Anterior cingulate cortex (tissue), 58 donors: ENCODE results near the gene BBIP1.
A peak's percentile ranks its signal among the peaks of the same experiment; 100 is the strongest.

Experiments
- DNase-seq, 58 donors: peaks; one replicate each; lab custom pipeline; 2025; lab: John Stamatoyannopoulos, UW

The BBIP1 gene

DNA sequence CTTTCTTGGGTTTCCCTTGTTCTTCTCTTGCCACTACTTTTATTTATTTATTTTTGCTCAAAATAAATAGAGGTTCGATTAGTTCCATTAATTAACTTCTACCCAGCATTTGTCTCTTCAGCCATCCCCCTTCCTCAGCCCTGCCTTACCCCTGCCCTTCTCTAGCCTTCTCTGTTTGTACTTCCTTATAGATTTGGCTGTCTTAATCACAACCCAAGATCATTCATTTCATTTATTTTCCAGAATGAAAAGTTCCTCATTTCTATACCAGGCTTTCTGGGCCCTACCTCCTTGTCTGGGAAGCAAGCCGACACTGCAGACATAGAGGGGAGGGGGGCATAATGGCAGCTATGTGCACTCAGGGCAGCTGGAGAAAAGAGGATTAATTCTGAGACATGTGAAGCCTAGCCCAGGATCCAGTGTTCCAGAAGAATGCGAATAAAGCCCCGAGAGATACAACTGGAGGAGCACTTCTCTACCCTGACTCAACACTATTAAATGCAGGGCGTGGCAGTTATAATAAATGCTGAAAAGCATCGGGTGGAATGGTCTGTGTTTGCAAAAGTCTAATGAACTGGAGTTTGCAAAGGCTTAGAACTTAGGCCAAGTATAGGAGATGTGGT is 53.7 kb downstream of the BBIP1 start:
- no peak for DNase-seq

DNA sequence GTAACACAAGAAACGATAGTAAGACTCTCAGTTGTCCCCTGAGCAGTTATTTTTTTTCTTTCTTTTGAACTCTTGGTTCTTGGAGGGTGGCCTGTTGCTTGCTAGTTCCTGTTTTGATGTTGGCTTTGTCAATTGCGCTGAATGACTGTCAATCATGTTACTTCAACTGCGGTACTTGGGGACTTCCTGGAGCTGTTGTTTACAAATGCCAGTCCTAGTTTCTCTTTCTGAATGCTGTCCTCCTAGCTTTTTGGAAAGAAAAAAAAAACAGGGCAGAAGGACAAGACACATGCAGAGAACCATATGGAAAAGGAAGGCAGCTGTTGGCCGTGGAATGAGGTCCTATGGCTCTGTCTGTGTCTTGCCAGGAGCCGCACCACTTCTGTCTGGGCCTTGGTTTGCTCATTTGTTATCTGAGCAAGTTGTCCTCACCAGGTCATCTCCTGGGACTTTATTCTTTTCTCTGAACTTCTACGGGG is 54.3 kb downstream of the BBIP1 start:
- DNase-seq, result no peak

DNA sequence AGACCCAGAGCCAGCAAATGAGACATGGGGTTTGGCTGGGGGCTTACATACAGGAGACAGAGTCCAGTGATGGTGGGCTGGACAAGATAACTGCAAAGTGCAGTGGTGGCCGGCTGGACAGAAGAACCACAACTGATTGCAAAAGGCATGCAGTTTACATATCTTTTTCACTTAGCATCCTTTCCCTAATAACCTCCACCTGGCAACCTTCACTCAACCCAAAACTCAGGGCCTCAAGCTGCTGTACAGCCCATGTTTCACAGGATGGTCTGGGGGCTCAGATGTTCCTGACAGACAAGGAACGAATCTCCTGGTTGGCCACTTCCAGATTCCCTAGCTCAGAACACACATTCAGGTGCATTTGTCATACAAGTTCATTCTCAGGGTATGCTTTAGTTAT is 55.0 kb downstream of the BBIP1 start:
- DNase-seq, result no peak

DNA sequence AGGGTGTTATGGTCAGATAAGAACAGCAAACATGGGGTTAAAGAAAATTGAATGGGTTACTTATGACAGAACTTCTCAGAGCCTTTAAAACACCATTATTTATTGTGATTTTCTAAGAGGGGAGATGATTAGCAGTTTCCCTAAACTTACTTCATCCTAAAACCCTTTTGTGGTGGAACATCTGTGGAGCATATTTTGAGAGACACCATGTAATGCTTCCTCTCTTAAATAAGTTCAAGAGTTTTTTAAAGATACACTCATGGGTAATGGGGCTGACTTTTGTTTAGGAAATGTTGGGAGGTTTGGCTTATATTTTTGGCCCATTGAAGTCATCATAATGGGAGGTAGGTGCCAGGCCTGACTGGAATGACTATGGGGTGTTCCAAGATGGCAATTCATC is 55.6 kb downstream of the BBIP1 start:
- no peak for DNase-seq

DNA sequence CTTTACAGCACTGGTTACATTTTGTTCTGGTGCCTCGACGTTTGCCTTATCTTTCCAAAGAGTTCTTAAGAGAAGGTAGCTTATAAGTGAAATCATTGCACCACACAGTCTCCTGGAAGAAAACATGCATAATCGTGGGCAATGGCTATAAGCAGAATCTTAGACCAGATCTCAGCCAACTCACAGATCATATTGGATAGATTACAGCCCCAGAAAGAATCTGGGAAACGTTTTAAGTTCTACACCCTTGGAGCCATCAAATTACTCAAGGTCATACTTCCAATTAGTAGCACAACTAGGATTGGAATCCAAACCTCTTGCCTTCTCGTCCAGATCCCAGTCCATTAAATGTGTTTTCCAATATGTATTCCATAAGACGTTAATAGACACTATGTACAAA is 56.0 kb downstream of the BBIP1 start:
- no peak for DNase-seq

DNA sequence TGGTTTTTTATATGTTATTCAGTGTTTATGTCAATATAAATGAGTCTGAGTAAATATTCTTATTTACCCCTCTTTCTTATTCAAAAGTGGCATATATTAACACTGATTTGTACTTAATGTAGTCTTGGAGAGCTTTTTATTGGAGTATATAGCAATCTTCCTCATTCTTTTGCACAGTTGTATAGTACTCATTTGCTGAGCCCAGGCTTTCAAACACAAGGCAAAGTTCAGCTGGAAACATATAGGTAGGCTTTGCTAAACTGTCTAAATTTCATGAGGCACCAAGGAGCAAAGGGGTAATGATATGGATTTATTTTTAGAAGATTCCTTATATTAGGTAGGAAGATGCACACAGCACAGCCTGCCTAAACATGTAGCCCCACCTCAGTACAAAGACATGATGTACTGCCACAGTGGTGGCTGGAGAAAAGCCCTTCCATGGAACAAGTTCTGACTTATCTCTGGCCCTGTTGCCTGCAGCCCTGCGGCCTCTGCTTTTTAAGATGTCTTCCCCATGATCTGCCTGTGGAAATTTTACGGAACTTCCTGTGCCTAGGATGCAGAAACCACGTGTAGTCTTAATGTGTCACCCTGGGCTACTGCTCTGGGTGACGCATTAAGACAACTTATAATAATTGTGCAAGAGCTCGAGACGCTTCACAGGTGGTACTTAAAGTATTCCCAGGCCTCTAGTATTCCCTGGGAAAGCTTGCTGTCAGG is 56.9 kb downstream of the BBIP1 start:
- DNase-seq, result no peak

DNA sequence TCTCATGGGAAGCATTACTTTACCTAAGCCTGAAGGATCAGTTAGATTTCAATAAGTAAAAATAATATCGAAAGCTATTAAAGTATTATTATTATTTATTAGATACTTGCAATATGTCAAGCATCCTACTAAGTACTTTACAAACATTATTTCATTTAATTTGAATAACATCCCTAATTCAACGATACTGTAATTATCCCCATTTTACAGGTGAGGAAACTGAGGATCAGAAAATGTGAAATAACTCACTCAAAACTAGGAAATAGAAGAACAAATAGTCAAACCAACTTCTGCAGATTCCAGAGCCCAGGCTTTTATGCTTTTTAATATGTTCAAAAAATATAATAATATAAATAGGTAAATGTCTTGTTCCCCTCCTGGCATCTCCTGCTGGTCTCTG is 57.5 kb downstream of the BBIP1 start:
- no peak for DNase-seq

DNA sequence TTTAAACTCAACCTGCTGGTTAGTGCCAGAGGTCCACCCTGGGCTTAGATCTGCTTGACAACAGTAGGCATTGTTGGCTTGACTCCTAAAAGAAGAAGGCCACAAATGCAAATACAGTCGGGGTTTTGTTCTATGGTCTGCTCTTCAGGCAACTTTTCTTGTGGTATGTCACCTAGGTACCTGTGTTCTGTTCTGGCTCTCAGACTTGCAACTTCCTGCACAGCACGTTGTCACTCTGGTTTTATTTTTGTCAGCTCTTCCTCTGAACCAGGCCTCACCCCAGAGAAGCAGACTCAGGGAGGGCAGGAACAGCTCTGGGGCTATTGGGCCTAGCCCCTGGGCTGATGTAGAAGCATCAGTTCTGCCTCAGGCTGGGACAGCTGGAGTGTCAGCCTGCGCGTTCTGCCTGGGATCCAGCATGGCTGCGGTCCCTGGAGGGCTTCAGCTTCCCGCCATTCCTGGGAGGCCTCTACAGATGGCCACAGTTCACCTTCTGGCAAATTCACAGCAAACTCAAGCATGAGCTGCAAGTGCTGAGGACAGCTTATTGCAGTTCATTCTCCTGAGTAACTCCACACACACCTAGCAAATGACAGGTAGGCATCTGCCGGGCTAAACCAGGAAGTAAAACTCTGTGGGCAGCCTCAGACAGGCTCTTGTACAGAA is 58.3 kb downstream of the BBIP1 start:
- DNase-seq, result no peak

DNA sequence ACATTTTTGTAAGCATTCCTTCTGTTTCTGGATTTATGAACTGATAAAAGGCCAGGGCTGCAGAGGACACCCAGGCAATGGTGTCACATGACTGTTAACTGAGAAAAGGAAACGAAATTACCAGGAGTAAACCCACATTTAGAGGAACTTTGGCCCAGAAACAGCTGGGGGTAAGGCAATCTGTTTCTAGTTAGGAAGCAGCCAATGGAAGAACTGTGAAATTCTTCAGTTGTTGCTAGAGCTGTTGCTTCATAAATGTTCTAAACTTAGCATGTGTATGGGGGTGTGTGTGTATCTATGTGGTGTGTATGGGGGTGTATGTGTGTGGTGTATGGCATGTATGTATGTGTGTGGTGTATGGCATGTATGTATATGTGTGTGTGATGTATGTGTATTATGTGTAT is 59.0 kb downstream of the BBIP1 start:
- peak in 1 of 58 donors; percentile 29 for DNase-seq

DNA sequence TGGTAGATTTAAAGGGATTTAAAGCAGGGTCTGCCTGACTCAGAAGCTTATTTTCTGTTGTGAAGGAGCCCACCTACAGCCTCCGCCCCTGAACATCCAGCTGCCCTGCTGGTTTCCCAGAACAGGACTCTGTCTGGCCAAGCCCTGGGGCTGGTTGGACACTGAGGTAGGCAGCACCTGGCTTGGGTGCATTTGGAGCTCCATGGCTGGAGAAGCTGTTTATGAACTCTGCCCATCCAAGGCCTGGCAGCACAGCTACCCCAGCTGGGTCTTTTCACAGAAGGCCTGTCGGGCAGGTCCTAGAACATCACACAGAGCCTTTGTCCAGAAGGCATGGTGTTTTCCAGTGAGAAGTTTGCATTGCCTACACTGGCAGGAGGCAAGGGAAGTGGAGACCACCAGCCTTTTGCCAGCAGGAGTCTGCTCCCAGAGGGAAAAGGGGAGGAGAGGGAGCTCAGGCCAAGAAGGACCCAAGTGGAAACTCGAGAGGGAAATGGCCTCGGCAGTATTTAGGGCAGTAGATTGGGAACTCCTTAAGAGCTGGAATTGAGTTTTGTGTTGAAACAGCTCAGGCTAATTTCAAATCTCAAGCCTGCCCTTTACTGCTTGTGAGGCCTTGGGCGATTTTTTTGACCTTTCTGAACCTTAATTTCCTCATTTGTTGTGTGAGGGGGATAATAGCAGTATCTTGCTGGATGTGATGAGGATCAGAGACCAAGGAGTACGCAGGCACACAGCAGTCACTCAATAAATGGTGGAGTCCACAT is 59.6 kb downstream of the BBIP1 start:
- peak in 3 of 58 donors; percentile 8 to 31 (median 18) for DNase-seq

DNA sequence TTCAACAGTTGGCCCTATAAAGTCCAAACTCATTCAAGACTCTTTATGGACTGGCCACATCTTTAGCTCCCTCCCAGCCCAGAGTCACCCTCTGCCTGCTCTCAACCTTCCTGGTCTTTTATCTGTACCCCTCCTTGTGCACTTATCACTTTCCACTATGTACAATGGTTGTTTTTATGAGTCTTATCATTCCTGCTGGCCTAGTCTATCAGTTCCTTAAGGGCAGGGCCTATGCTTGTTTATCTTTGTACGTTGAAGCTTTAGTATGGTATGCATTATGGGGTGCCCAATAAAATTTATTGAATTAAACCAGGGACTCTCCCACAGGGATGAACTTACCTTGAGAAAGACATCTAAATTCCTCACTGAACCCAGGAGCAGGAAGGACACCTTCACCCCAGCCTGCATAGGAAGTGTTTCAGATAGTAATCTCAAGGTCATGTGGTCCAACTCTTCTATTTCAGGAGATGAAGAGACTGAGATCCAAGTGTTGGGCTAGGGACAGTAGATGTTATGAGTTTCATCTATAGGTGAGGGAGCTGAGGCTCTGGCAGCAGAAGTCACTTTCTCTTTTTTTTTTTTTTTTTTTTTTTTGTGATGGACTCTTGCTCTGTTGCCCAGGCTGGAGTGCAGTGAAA is 60.6 kb downstream of the BBIP1 start:
- DNase-seq, result no peak

DNA sequence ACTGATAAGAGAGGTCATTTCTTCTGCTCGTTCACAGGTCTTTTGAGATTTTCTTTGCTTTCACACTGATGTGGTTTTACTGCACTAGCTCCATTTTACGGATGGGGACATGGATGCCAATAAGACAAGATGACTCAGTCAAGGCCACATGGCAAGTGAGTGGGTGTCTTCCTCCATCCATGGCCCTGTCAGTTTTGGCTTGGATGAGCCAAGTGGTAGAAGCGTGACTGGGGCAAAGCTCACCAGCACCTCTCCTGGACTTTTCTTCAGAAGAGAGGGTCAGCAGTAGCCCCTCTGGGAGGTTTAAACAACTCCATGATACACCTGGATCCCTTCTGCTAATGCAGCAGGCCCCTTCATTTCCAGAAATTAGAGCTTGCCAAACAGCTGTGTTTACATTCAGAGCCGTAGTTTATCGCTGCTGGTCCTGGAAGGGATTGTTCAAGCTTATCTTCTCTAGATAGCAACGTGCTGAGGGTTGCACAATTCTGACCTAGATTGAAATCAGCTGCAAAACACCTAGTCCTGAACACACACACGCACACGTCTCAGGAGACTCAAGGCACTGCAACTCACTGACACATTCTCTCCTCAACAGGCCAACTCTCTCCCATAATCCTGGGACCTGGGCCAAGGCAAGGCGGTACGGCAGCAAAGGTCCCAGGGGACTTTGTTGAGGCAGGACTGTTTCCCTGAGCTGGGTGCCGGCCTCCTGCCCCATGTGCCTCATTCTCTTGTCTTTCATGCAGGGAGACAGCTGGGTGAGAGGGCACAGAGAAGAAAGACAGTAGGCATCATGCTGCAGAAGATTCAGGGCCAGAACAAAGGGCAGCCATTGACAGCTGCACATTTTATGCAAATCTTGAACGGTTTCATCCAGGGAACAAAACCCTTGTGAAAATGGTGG is 61.5 kb downstream of the BBIP1 start:
- DNase-seq, result peak in 18 of 58 donors; percentile 14 to 73 (median 34)

DNA sequence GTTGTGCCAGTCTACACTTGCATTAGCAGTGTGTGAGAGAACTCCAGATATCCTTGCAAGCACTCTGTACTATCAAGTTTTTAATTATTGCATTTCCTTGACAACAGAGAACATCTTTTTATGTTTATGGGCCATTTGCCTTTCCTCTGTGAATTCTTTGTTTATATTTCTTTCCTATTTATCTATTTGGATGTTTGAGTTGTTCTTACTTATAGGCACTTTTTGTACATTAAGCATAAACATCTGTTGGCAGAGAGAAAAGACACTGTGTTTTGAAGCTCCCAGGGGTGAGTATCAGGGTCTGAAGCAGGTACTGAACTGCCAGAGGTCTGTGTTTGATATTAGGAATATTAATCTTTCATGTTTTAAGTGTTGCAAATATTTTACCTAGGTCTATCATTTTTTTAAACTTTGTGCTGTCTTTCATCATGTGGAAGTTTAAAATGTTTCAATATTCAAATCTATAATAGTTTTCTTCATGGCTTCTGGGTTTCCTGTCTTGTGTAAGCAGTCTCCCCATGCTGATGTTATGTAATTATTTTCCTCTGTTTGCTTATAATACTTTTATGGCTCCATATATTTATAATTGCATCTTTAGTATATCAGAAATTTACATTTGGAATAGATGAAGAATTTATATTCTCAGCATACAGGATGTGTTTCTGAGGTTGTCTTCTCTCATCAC is 64.9 kb downstream of the BBIP1 start:
- DNase-seq, result no peak

DNA sequence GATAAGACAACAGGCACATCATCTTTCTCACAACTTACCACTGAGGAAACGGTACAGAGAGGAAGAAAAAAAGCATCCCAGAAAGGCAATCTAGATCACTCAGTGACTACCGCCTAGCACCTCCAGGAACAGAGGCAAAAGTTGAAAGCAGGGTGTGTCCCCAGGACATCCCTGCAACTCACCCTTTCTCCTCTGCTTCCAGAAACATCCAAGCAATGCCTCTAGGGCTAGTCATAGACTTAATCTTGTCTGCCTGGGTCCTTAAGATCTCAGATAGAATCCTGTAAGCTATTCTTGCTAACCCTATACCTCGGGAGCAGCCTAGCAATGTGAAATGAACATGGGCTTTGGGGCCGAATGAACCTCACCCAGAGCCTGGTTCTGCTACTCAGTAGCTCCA is 66.0 kb downstream of the BBIP1 start:
- no peak for DNase-seq

DNA sequence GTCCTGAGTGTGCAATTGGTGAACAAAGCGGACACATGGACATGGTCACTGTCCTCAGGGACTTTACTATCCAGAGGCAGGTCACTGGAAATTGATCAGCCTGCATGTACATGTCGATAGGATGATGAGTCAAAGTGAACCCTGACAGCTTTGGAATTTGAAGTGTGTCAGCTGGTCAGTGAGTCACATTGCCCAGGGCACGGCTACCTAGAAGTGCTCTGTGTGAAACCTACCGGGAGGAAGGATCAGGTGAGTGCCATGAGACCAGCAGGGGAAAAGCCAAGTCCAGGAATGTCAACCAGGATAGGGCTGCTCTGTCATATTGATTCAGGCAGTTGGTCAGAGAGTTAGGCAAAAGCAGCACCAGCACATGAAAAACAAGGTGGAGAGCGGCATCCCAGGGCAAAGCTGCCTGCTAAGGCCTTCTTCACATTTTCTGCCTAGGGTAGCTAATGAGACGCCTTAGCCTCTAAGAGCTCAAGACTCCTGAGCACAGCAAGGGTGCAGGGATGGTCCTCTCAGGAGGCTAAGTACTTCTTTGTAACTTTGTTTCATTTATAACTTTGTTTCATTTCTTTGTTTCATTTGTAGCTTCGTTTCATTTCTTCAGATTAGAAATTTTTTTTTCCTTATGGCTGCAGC is 66.6 kb downstream of the BBIP1 start:
- no peak for DNase-seq

DNA sequence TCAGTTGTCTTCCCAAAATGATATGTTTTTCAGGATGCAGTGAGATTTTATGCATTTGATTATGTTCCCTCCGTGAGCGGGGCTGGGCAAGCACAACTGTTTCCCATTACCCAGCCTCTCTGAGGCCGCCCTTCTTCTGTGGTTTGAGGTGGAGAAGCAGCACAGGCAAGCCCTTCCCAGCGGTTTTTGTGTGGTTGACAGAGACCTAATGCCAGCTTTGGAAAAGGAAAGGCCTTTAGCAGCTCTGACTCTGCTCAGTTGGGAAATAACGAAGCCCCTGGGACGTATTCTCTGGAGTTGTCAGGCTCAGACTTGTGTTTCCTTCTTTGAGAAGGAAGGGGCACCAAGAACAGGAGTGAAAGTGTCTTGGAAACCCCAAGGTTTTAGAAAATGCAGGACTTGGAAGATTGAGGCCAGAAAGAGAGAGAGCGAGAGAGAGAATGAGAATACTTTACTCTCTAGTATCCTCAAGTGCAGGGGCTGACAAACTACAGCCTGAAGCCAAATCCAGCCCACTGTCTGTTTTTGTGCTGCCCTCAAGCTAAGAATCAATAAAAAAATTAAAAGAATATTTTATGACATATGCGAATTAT is 67.9 kb downstream of the BBIP1 start:
- no peak for DNase-seq

DNA sequence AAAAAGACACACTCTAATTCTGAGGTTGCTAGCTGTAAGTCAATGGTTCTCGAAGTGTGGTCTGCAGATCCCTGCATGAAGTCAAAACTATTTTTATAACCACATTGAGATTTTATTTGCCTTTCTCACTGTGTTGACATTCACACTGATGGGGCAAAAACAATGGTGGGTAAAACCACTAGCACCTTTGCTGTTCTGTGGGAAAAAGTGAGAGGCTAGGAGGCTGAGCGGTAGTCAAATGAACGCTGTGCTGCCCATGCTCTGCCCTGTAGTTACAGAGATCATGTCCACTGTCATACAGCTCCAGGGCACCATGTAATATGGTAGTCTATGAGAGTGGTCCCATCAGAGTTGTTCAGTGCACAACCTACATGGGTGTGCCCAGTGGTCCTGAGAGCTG is 68.9 kb downstream of the BBIP1 start:
- DNase-seq, result no peak
